ENCODE measurements around the gene NUP88. TPM values are rescaled to one million over a fixed set of nuclear protein-coding genes. Genes with fewer than 3 reads are reported as not detected.

Gene NUP88
- total RNA-seq, 4 donors from 2014 or later, result 62.7 to 220 (median 83.8) TPM

- H3K4me3 ChIP-seq, result no peak overlapping the region
- H3K36me3 ChIP-seq, result peaks cover 0 to 97% (median 6%) of the 10 kb centered on the region in 3 donors
- no peaks in the 10 kb centered on the region for H3K27me3 ChIP-seq
- no peak overlapping the region for H3K27ac ChIP-seq
- DNase-seq, result no peak
- no peaks in the 10 kb centered on the region for H3K4me1 ChIP-seq
- H3K9me3 ChIP-seq, result no peaks in the 10 kb centered on the region
- no peak for TF ChIP-seq CTCF (IDR thresholded peaks at IDR 0.05)
- TF ChIP-seq POLR2A (IDR thresholded peaks at IDR 0.05), result no peak
Observed at GRCh38 chr17:5405400-5405799, 14.1 kb downstream of the NUP88 start.

- TF ChIP-seq CTCF (IDR thresholded peaks at IDR 0.05), result no peak
- TF ChIP-seq POLR2A (IDR thresholded peaks at IDR 0.05), result no peak
- Histone ChIP-seq H3K4me3 (no peak overlapping the region), H3K27me3 (no peaks in the 10 kb centered on the region), H3K27ac (no peak overlapping the region), H3K4me1 (no peaks in the 10 kb centered on the region), H3K9me3 (no peaks in the 10 kb centered on the region), H3K36me3 (peaks cover 0 to 97% (median 0%) of the 10 kb centered on the region in 3 donors)
- no peak for DNase-seq
Observed at GRCh38 chr17:5399767-5400166, 19.7 kb downstream of the NUP88 start.

GRCh38 chr17:5396612-5397011 is 22.9 kb downstream of the NUP88 start:
- no peaks in the 10 kb centered on the region for H3K4me1 ChIP-seq
- no peaks in the 10 kb centered on the region for H3K27me3 ChIP-seq
- H3K4me3 ChIP-seq, result no peak overlapping the region
- H3K27ac ChIP-seq, result no peak overlapping the region
- no peaks in the 10 kb centered on the region for H3K9me3 ChIP-seq
- peaks cover 0 to 97% (median 0%) of the 10 kb centered on the region in 3 donors for H3K36me3 ChIP-seq
- DNase-seq, result no peak
- no peak for TF ChIP-seq CTCF (IDR thresholded peaks at IDR 0.05)
- no peak for TF ChIP-seq POLR2A (IDR thresholded peaks at IDR 0.05)

- no peaks in the 10 kb centered on the region for H3K9me3 ChIP-seq
Observed at GRCh38 chr17:5391678-5392077, 27.8 kb downstream of the NUP88 start.

GRCh38 chr17:5381542-5381941 is 37.9 kb downstream of the NUP88 start:
- Histone ChIP-seq H3K4me3 (no peak overlapping the region), H3K9me3 (no peaks in the 10 kb centered on the region), H3K27ac (no peak overlapping the region), H3K27me3 (no peaks in the 10 kb centered on the region), H3K4me1 (no peaks in the 10 kb centered on the region), H3K36me3 (peaks cover 0 to 99% (median 0%) of the 10 kb centered on the region in 3 donors)
- TF ChIP-seq CTCF (IDR thresholded peaks at IDR 0.05) (no peak), POLR2A (IDR thresholded peaks at IDR 0.05) (no peak)
- DNase-seq, result no peak

More at GRCh38 chr17:5391678-5392077, 27.8 kb downstream of the NUP88 start:
- H3K4me1 ChIP-seq, result no peaks in the 10 kb centered on the region
- TF ChIP-seq POLR2A (IDR thresholded peaks at IDR 0.05) (no peak), CTCF (IDR thresholded peaks at IDR 0.05) (no peak)
- no peak overlapping the region for H3K27ac ChIP-seq
- DNase-seq, result no peak
- H3K36me3 ChIP-seq, result peaks cover 0 to 98% (median 0%) of the 10 kb centered on the region in 3 donors
- H3K27me3 ChIP-seq, result no peaks in the 10 kb centered on the region
- no peak overlapping the region for H3K4me3 ChIP-seq

All from Peyer's patch (tissue), 4 donors.